Measurements from ENCODE around the gene H2BK1. TPM values are rescaled to one million over a fixed set of nuclear protein-coding genes. Genes with fewer than 3 reads are reported as not detected.

H2BK1 gene
- total RNA-seq, 1 donor from 2014 or later, result not detected

DNA sequence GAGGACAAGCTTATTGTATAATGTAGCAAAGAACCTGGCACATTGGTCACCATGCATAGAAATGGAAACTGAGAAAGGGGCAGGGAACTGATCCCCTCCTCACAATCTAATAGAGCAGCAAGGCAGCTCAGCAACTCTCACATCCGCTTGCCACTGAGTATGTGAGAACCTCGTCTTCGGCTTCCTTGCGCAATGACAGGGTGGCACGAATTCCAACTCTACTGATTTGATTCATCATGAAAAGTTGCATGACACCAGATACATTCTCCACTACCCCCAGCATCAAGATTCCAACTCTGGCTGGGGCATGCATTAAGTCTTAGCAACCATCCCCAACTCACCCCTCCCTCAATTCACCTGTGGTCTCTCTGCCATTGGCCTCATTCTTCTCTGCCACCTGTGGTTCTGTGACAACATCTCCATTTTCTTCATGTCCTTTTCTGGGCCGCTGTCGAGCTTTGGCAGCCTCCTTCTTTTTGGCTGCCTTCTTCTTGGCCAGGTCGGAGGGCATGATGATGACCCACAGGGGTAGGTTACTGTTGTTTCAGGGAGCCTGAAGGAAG is 15.7 kb upstream of the H2BK1 start:
- DNase-seq (ENCODE audit: low spot score in 2 of 2, unreplicated experiment in 2 of 2), result no peak
- Mint-ChIP-seq H3K9me3 (no peaks in the 10 kb centered on the region), H3K36me3 (peaks cover 26% of the 10 kb centered on the region), H3K27ac (peak overlapping the region; percentile 99), H3K27me3 (ENCODE audit: low read depth) (no peaks in the 10 kb centered on the region), H3K4me1 (peaks cover 32% of the 10 kb centered on the region), H3K4me3 (peak overlapping the region; percentile 98)
- no peak for TF ChIP-seq CTCF (IDR thresholded peaks at IDR 0.05; ENCODE audit: unreplicated experiment)

GRCh38 chr7:151223728-151224127 is 13.4 kb upstream of the H2BK1 start:
- no peak for TF ChIP-seq CTCF (IDR thresholded peaks at IDR 0.05; ENCODE audit: unreplicated experiment)
- H3K4me1 Mint-ChIP-seq, result peaks cover 32% of the 10 kb centered on the region
- no peaks in the 10 kb centered on the region for H3K27me3 Mint-ChIP-seq (ENCODE audit: low read depth)
- H3K27ac Mint-ChIP-seq, result no peak overlapping the region
- DNase-seq (ENCODE audit: low spot score in 2 of 2, unreplicated experiment in 2 of 2), result no peak
- peaks cover 36% of the 10 kb centered on the region for H3K36me3 Mint-ChIP-seq
- H3K9me3 Mint-ChIP-seq, result no peaks in the 10 kb centered on the region
- H3K4me3 Mint-ChIP-seq, result no peak overlapping the region

GRCh38 chr7:151218170-151218569 is 7.9 kb upstream of the H2BK1 start:
- TF ChIP-seq CTCF (IDR thresholded peaks at IDR 0.05; ENCODE audit: unreplicated experiment), result no peak
- no peaks in the 10 kb centered on the region for H3K27me3 Mint-ChIP-seq (ENCODE audit: low read depth)
- H3K4me1 Mint-ChIP-seq, result no peaks in the 10 kb centered on the region
- no peaks in the 10 kb centered on the region for H3K9me3 Mint-ChIP-seq
- no peak overlapping the region for H3K27ac Mint-ChIP-seq
- DNase-seq (ENCODE audit: low spot score in 2 of 2, unreplicated experiment in 2 of 2), result no peak
- H3K4me3 Mint-ChIP-seq, result no peak overlapping the region
- H3K36me3 Mint-ChIP-seq, result peaks cover 56% of the 10 kb centered on the region

GRCh38 chr7:151215396-151215795 is 5.1 kb upstream of the H2BK1 start:
- no peaks in the 10 kb centered on the region for H3K27me3 Mint-ChIP-seq (ENCODE audit: low read depth)
- H3K27ac Mint-ChIP-seq, result no peak overlapping the region
- peaks cover 46% of the 10 kb centered on the region for H3K36me3 Mint-ChIP-seq
- DNase-seq (ENCODE audit: low spot score in 2 of 2, unreplicated experiment in 2 of 2), result no peak
- no peaks in the 10 kb centered on the region for H3K4me1 Mint-ChIP-seq
- no peak overlapping the region for H3K4me3 Mint-ChIP-seq
- TF ChIP-seq CTCF (IDR thresholded peaks at IDR 0.05; ENCODE audit: unreplicated experiment), result no peak
- no peaks in the 10 kb centered on the region for H3K9me3 Mint-ChIP-seq

GRCh38 chr7:151213826-151214225 is 3.5 kb upstream of the H2BK1 start:
- H3K9me3 Mint-ChIP-seq, result no peaks in the 10 kb centered on the region
- no peak overlapping the region for H3K4me3 Mint-ChIP-seq
- peaks cover 2% of the 10 kb centered on the region for H3K27me3 Mint-ChIP-seq (ENCODE audit: low read depth)
- H3K4me1 Mint-ChIP-seq, result no peaks in the 10 kb centered on the region
- no peak for DNase-seq (ENCODE audit: low spot score in 2 of 2, unreplicated experiment in 2 of 2)
- TF ChIP-seq CTCF (IDR thresholded peaks at IDR 0.05; ENCODE audit: unreplicated experiment), result no peak
- H3K36me3 Mint-ChIP-seq, result peaks cover 41% of the 10 kb centered on the region
- no peak overlapping the region for H3K27ac Mint-ChIP-seq

DNA sequence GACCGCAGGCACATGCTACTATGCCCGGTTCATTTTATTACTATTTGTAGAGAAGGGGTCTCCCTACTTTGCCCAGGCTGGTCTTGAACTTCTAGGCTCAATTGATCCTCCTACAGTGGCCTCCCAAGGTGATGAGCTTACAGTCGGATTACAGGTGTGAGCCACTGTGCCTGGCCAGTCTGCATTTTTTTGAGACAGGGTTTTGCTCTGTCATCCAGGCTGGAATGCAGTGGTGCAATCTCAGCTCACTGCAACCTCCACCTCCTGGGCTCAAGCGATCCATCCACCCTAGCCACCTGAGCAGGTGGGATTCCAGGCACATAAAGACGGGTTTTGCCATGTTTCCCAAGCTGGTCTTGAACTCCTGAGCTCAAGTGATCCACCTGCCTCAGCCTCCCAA is 2.3 kb upstream of the H2BK1 start:
- peaks cover 29% of the 10 kb centered on the region for H3K36me3 Mint-ChIP-seq
- H3K9me3 Mint-ChIP-seq, result no peaks in the 10 kb centered on the region
- H3K27me3 Mint-ChIP-seq (ENCODE audit: low read depth), result peaks cover 8% of the 10 kb centered on the region
- TF ChIP-seq CTCF (IDR thresholded peaks at IDR 0.05; ENCODE audit: unreplicated experiment), result no peak
- H3K27ac Mint-ChIP-seq, result no peak overlapping the region
- no peak overlapping the region for H3K4me3 Mint-ChIP-seq
- no peak for DNase-seq (ENCODE audit: low spot score in 2 of 2, unreplicated experiment in 2 of 2)
- no peaks in the 10 kb centered on the region for H3K4me1 Mint-ChIP-seq

Data from mesothelial cell of epicardium (in vitro differentiated cells).